Sigmoid colon (tissue), 7 donors: Measurements from ENCODE around the gene C1D. TPM values are rescaled to one million over a fixed set of nuclear protein-coding genes. Genes with fewer than 3 reads are reported as not detected.

Experiments
- DNase-seq: peaks from one replicate; pipeline ENCODE4 v3.0.0-alpha.2; 2019
- H3K27ac ChIP-seq, 4 donors: fragments of 200-600 bp; sonication (generic); one replicate each; pipeline ENCODE4 v1.5.1; 2016 to 2019; ENCODE audit warnings: mild to moderate bottlenecking in 1 of 4
- H3K27me3 ChIP-seq, 3 donors: fragments of 200-600 bp; sonication (generic); one replicate each; pipeline ENCODE4 v1.5.1; 2019; ENCODE audit warnings: mild to moderate bottlenecking in 1 of 3
- H3K36me3 ChIP-seq, 4 donors: fragments of 200-600 bp; sonication (generic); one replicate each; pipeline ENCODE4 v1.5.1; 2016 to 2019
- H3K4me1 ChIP-seq, 4 donors: fragments of 200-600 bp; sonication (generic); one replicate each; pipeline ENCODE4 v1.5.1; 2017 to 2019
- H3K4me3 ChIP-seq, 4 donors: fragments of 200-600 bp; sonication (generic); one replicate each; pipeline ENCODE4 v1.5.1; 2017 to 2019; ENCODE audit warnings: mild to moderate bottlenecking in 2 of 4, moderate library complexity in 1 of 4
- H3K9me3 ChIP-seq, 4 donors: fragments of 200-600 bp in 3 of 4; sonication (generic) in 3 of 4; one replicate each; pipeline versions ENCODE4 v1.5.1 to v1.6.1; 2013 to 2019
- EP300 ChIP-seq, 4 donors: sonication (generic); formaldehyde crosslinking; IDR thresholded peaks; one replicate each; pipeline ENCODE4 v1.6.1; 2017; ENCODE audit warnings: antibody characterized with exemption in 4 of 4
- POLR2A ChIP-seq, 2 donors: fragments of 450-650 bp; IDR thresholded peaks; one replicate each; pipeline ENCODE4 v1.6.1; 2016; ENCODE audit warnings: antibody characterized with exemption in 2 of 2, mild to moderate bottlenecking in 2 of 2, moderate library complexity in 2 of 2
- POLR2AphosphoS5 ChIP-seq, 4 donors: sonication (generic); formaldehyde crosslinking; IDR thresholded peaks; one replicate each; pipeline ENCODE4 v1.6.1; 2017; ENCODE audit warnings: antibody characterized with exemption in 4 of 4
- WGBS, 2 donors: extraction: QIAGEN DNeasy Blood & Tissue Kit; methylation state at CpG; one replicate each; pipeline ENCODE4 v1.1.7; 2013; 5-methylcytosine and 5-hydroxymethylcytosine counted together
- intact Hi-C: fragments of 100-400 bp; cut with DNase I; formaldehyde crosslinking; loops from one replicate; pipeline ENCODE4 v1.15.1; 2023
- polyA plus RNA-seq, 3 donors: library from polyadenylated mRNA; stranded (reverse); fragments of 200-250 nt; gene quantifications; one replicate each; pipeline ENCODE4 v1.2.3, GENCODE V29; 2013
- total RNA-seq, 4 donors: library from RNA; depleted of rRNA; stranded (reverse); fragments of >200 nt; gene quantifications; one replicate each; pipeline ENCODE4 v1.1.0, GENCODE V29; 2016
- TF ChIP-seq, protein P1 (sequence below), 4 experiments: fragments of 450-650 bp in 3 of 4; fragments of 200-600 bp in 1 of 4; IDR thresholded peaks; one replicate each; pipeline ENCODE4 v1.5.1; 2016 to 2019; ENCODE audit warnings: antibody characterized with exemption in 4 of 4, mild to moderate bottlenecking in 3 of 4, moderate library complexity in 2 of 4
- donor health status: healthy with polysubstance abuse.
- donor health status: Bipolar disorder and iron deficiency.
- donor health status: healthy.

Gene C1D
- total and polyA plus RNA-seq, 7 donors: 30.6 to 77.0 (median 40.0) TPM

DNA sequence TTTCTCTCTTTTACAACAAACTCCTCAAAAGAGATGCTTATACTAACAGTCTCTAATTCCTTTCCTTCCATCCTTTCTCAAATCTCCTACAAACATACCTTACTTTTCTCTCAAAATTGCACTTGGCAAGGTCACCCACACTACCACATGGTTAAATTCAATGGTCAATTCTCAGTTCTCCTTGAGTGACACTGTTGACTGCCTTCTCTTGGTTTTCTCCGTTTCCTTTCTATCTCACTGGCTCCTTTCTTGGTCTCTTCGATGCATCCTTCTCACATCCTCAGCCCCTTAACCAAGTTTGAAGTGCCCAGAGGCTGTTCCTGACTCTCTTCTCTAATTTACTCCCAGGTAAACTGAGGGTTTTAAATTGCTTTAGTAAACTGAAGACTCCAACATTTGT is 12.5 kb downstream of the C1D start:
- TF ChIP-seq POLR2AphosphoS5 (IDR thresholded peaks at IDR 0.05): no peak
- TF ChIP-seq EP300 (IDR thresholded peaks at IDR 0.05): no peak
- TF ChIP-seq, protein P1, sequence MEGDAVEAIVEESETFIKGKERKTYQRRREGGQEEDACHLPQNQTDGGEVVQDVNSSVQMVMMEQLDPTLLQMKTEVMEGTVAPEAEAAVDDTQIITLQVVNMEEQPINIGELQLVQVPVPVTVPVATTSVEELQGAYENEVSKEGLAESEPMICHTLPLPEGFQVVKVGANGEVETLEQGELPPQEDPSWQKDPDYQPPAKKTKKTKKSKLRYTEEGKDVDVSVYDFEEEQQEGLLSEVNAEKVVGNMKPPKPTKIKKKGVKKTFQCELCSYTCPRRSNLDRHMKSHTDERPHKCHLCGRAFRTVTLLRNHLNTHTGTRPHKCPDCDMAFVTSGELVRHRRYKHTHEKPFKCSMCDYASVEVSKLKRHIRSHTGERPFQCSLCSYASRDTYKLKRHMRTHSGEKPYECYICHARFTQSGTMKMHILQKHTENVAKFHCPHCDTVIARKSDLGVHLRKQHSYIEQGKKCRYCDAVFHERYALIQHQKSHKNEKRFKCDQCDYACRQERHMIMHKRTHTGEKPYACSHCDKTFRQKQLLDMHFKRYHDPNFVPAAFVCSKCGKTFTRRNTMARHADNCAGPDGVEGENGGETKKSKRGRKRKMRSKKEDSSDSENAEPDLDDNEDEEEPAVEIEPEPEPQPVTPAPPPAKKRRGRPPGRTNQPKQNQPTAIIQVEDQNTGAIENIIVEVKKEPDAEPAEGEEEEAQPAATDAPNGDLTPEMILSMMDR (IDR thresholded peaks at IDR 0.05): no peak
- no peak for TF ChIP-seq POLR2A (IDR thresholded peaks at IDR 0.05)
- Histone ChIP-seq H3K9me3 (no peaks in the 10 kb centered on the region), H3K4me3 (no peak overlapping the region), H3K27me3 (no peaks in the 10 kb centered on the region), H3K27ac (no peak overlapping the region), H3K4me1 (peaks cover 0 to 37% (median 17%) of the 10 kb centered on the region in 4 donors), H3K36me3 (no peaks in the 10 kb centered on the region)
- no peak for DNase-seq
- intact Hi-C loops: no loop called here
- WGBS, 2 donors: 93% methylated on average over 2 of the region's 2 CpGs

DNA sequence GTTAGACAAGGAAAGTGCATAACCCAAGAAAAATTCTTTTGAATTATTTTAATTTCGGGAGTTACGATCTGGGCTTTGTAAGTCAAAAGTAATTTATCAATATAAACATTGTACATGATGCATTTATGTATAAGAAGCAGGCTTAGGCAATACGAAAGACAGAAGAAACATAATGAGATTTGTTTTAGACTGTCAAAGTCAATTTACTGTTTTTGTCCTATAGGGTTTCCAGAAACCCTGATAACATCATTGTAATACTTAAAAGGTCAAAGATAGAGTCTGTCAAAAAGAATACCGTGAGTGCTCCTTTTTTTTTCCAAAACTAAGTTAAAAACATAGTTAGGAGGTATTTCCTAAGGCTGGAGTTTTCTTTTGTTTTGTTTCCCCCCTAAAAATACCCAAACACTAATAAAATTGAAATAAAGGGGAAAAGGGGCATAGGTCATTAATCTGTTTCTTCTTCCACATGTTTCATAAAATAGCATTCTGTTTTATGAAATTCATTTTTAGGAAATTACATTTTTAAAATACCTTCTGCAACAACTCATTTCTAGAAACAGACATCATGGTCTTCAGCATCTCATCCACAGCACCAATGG is 16.1 kb downstream of the C1D start:
- WGBS, 2 donors: 74 to 94% methylated on average over 4 of the region's 4 CpGs
- Histone ChIP-seq H3K9me3 (no peaks in the 10 kb centered on the region), H3K4me3 (no peak overlapping the region), H3K36me3 (no peaks in the 10 kb centered on the region), H3K27me3 (no peaks in the 10 kb centered on the region), H3K27ac (peak overlapping the region in 1 of 4 donors; percentile 61), H3K4me1 (peaks cover 0 to 32% (median 14%) of the 10 kb centered on the region in 4 donors)
- intact Hi-C loops: no loop called here
- no peak for DNase-seq
- TF ChIP-seq POLR2A (IDR thresholded peaks at IDR 0.05) (no peak), POLR2AphosphoS5 (IDR thresholded peaks at IDR 0.05) (no peak), EP300 (IDR thresholded peaks at IDR 0.05) (no peak)
- TF ChIP-seq, protein P1 (IDR thresholded peaks at IDR 0.05): no peak

DNA sequence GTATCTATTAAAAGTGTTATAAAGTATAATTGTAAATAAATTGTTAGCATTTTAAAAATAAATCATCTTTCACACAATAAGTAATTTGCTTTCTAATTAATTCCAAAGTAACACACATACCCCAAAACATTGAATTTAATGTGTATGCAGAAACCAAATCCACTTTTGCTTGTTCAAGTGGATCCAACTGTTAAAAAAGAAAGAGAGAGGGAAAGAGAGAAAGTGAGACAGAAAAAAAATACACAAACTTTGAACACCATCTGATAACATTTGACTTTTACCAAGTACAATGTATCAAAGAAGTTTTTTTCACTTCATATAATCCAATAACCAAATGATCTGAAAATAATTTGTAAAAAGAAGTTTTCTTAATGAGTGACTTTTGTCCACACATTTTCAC is 16.6 kb downstream of the C1D start:
- Histone ChIP-seq H3K36me3 (no peaks in the 10 kb centered on the region), H3K9me3 (no peaks in the 10 kb centered on the region), H3K27ac (peak overlapping the region in 1 of 4 donors; percentile 61)

DNA sequence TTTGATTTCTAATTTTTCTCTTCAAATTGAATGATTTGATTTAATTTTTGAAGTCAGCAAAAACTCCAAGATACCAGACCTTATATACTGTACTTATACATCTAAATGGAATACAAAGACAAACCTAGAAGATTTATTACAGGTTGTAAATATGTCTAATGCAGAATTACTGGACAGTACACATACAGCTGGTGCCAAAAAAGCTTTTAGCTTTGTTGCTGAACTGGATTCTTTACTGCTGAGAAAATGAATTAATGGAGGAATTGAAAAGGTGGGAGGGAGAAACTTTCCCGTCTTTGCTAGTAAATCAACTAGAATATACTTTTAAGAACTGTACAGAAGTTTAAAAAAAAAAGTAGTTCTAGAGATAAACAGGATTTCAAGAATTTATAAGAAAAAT is 17.5 kb downstream of the C1D start:
- peak overlapping the region in 1 of 4 donors; percentile 61 for H3K27ac ChIP-seq
- TF ChIP-seq POLR2AphosphoS5 (IDR thresholded peaks at IDR 0.05) (peak in 3 of 4 donors; percentile 35 to 68 (median 49)), EP300 (IDR thresholded peaks at IDR 0.05) (peak in 1 of 4 donors; percentile 72)
- TF ChIP-seq, protein P1 (IDR thresholded peaks at IDR 0.05): no peak
- WGBS, 2 donors: 64 to 75% methylated on average over 1 of the region's 1 CpG
- H3K4me1 ChIP-seq: peaks cover 0 to 27% (median 11%) of the 10 kb centered on the region in 4 donors
- no peaks in the 10 kb centered on the region for H3K27me3 ChIP-seq
- no peaks in the 10 kb centered on the region for H3K9me3 ChIP-seq
- no peak for DNase-seq
- intact Hi-C loops: no loop called here
- H3K36me3 ChIP-seq: no peaks in the 10 kb centered on the region
- H3K4me3 ChIP-seq: no peak overlapping the region

More for the DNA sequence above, 16.6 kb downstream of the C1D start:
- no peak for TF ChIP-seq POLR2AphosphoS5 (IDR thresholded peaks at IDR 0.05)
- TF ChIP-seq EP300 (IDR thresholded peaks at IDR 0.05): no peak
- TF ChIP-seq, protein P1 (IDR thresholded peaks at IDR 0.05): no peak
- TF ChIP-seq POLR2A (IDR thresholded peaks at IDR 0.05): no peak
- H3K4me3 ChIP-seq: no peak overlapping the region
- no peaks in the 10 kb centered on the region for H3K27me3 ChIP-seq
- H3K4me1 ChIP-seq: peaks cover 0 to 32% (median 13%) of the 10 kb centered on the region in 4 donors
- no peak for DNase-seq
- intact Hi-C loops: no loop called here

DNA sequence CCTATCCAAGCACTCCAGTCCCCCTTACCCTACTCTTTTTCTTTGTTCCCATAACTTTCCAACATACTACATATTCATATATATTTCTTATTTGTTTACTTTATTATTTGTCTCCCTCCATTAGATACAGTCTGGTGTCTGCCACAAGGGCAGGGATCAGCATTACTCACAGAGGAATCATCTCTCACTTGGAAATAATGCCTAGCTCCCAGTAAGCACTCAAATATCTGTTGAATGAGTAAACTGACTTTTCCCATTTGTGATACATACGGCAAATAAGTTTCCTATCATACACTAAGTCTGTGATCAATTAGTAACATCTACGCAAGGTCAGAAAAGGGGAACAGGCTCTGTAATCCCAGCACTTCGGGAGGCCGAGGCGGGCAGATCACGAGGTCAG is 18.7 kb downstream of the C1D start:
- TF ChIP-seq POLR2AphosphoS5 (IDR thresholded peaks at IDR 0.05) (no peak), EP300 (IDR thresholded peaks at IDR 0.05) (no peak), POLR2A (IDR thresholded peaks at IDR 0.05) (no peak)
- TF ChIP-seq, protein P1 (IDR thresholded peaks at IDR 0.05): no peak
- Histone ChIP-seq H3K36me3 (no peaks in the 10 kb centered on the region), H3K27me3 (no peaks in the 10 kb centered on the region), H3K4me3 (no peak overlapping the region), H3K4me1 (peaks cover 0 to 21% (median 8%) of the 10 kb centered on the region in 4 donors), H3K27ac (peak overlapping the region in 1 of 4 donors; percentile 61), H3K9me3 (no peaks in the 10 kb centered on the region)
- WGBS, 2 donors: 92 to 93% methylated on average over 6 of the region's 6 CpGs
- intact Hi-C loops: no loop called here
- no peak for DNase-seq
